GM12864 (cell line): Measurements from ENCODE around the gene NEAT1.

ENCODE experiments used
- DNase-seq: peaks from one replicate; pipeline ENCODE4 v3.0.0-alpha.2; 2011; ENCODE audit warnings: low read depth
- H3K4me3 ChIP-seq: 2 replicates; pipeline ENCODE4 v1.5.1; 2011; ENCODE audit warnings: mild to moderate bottlenecking, low read depth, low read length, control low read depth
- CTCF ChIP-seq: IDR thresholded peaks from 2 replicates; pipeline ENCODE4 v1.5.1; 2011; ENCODE audit warnings: low read depth, mild to moderate bottlenecking, moderate library complexity, low read length, control low read depth, inconsistent platforms; ENCODE audit errors: missing control alignments

NEAT1 gene

GRCh38 chr11:65419772-65420481, 2.7 kb upstream of the NEAT1 start:
- H3K4me3 ChIP-seq: peak overlapping the region; percentile 97
- TF ChIP-seq CTCF: no peak
- no peak for DNase-seq

- H3K4me3 ChIP-seq: peak overlapping the region; percentile 97
- TF ChIP-seq CTCF: no peak
- no peak for DNase-seq
Observed at GRCh38 chr11:65420506-65420905, 2.1 kb upstream of the NEAT1 start.

- DNase-seq: no peak
- no peak for TF ChIP-seq CTCF
- H3K4me3 ChIP-seq: peak overlapping the region; percentile 97
Observed at GRCh38 chr11:65420979-65421793, 1.4 kb upstream of the NEAT1 start.

GRCh38 chr11:65421794-65422632, 585 bp upstream of the NEAT1 start:
- no peak for TF ChIP-seq CTCF
- H3K4me3 ChIP-seq: peak overlapping the region; percentile 97
- DNase-seq: peak; percentile 86

GRCh38 chr11:65423516-65424204, 1.1 kb downstream of the NEAT1 start:
- no peak for DNase-seq
- TF ChIP-seq CTCF: no peak
- H3K4me3 ChIP-seq: peak overlapping the region; percentile 97
